Transverse colon (tissue), 4 donors: ENCODE results near the gene AURKAIP1. TPM values are rescaled to one million over a fixed set of nuclear protein-coding genes. Genes with fewer than 3 reads are reported as not detected.

Experiments used
- DNase-seq: peaks from one replicate; pipeline ENCODE4 v3.0.0-alpha.2; 2019
- H3K27ac ChIP-seq, 4 donors: fragments of 200-600 bp; sonication (generic); 2 replicates each; pipeline ENCODE4 v1.5.1; 2016 to 2018; ENCODE audit warnings: inconsistent platforms in 4 of 4
- H3K27me3 ChIP-seq: fragments of 200-600 bp; sonication (generic); 2 replicates; pipeline ENCODE4 v1.5.1; 2017; ENCODE audit warnings: inconsistent platforms
- H3K36me3 ChIP-seq, 4 donors: fragments of 200-600 bp; sonication (generic); 2 replicates each; pipeline ENCODE4 v1.5.1; 2017 to 2019; ENCODE audit warnings: inconsistent platforms in 4 of 4
- H3K4me1 ChIP-seq, 4 donors: fragments of 200-600 bp; sonication (generic); 2 replicates each; pipeline ENCODE4 v1.5.1; 2017 to 2020; ENCODE audit warnings: inconsistent platforms in 4 of 4
- H3K4me3 ChIP-seq, 4 donors: fragments of 200-600 bp; sonication (generic); 1 replicate in 1 of 4; 2 replicates in 3 of 4; pipeline versions ENCODE4 v1.5.1 to v1.6.1; 2017 to 2019; ENCODE audit warnings: inconsistent platforms in 4 of 4
- H3K9me3 ChIP-seq, 2 donors: fragments of 200-600 bp; sonication (generic); 2 replicates each; pipeline ENCODE4 v1.5.1; 2017 to 2019; ENCODE audit warnings: inconsistent platforms in 2 of 2
- CTCF ChIP-seq, 5 experiments: fragments of 200-600 bp in 3 of 5; fragments of 450-650 bp in 2 of 5; sonication (generic) in 3 of 5; IDR thresholded peaks; 1 replicate in 2 of 5; 2 replicates in 3 of 5; pipeline ENCODE4 v1.5.1; 2016 to 2017; ENCODE audit warnings: antibody characterized with exemption in 5 of 5, inconsistent platforms in 3 of 5, mild to moderate bottlenecking in 2 of 5, moderate library complexity in 1 of 5
- EP300 ChIP-seq: sonication (generic); formaldehyde crosslinking; IDR thresholded peaks from one replicate; pipeline ENCODE4 v1.6.1; 2017; ENCODE audit warnings: antibody characterized with exemption, low read depth
- POLR2A ChIP-seq: fragments of 450-650 bp; IDR thresholded peaks from one replicate; pipeline ENCODE4 v1.6.1; 2016; ENCODE audit warnings: antibody characterized with exemption, mild to moderate bottlenecking, moderate library complexity
- POLR2AphosphoS5 ChIP-seq, 3 donors: sonication (generic); formaldehyde crosslinking; IDR thresholded peaks; one replicate each; pipeline ENCODE4 v1.6.1; 2016; ENCODE audit warnings: antibody characterized with exemption in 3 of 3
- WGBS, 2 donors: methylation state at CpG; one replicate each; pipeline ENCODE4 v1.1.5; 2018; ENCODE audit warnings: low coverage in 1 of 2; 5-methylcytosine and 5-hydroxymethylcytosine counted together
- in situ Hi-C, 4 donors: fragments of 200-750 bp; cut with MboI; loops; one replicate each; pipeline versions ENCODE4 v1.15.0 to v1.15.1; 2017; ENCODE audit warnings: low sequenced_read_pairs in 3 of 4, low pct_ligation_motif_present in 1 of 4, low pct_unique_long_range_greater_than_20kb in 1 of 4
- intact Hi-C: fragments of 100-400 bp; cut with DNase I; formaldehyde crosslinking; loops from one replicate; pipeline ENCODE4 v1.15.1; 2023; ENCODE audit warnings: low total_unique reads
- total RNA-seq, 4 donors: library from RNA; depleted of rRNA; stranded (reverse); fragments of >200 nt; gene quantifications; one replicate each; pipeline ENCODE4 v1.1.0, GENCODE V29; 2016

The AURKAIP1 gene
- total RNA-seq, 4 donors from 2014 or later: 110 to 197 (median 167) TPM

DNA sequence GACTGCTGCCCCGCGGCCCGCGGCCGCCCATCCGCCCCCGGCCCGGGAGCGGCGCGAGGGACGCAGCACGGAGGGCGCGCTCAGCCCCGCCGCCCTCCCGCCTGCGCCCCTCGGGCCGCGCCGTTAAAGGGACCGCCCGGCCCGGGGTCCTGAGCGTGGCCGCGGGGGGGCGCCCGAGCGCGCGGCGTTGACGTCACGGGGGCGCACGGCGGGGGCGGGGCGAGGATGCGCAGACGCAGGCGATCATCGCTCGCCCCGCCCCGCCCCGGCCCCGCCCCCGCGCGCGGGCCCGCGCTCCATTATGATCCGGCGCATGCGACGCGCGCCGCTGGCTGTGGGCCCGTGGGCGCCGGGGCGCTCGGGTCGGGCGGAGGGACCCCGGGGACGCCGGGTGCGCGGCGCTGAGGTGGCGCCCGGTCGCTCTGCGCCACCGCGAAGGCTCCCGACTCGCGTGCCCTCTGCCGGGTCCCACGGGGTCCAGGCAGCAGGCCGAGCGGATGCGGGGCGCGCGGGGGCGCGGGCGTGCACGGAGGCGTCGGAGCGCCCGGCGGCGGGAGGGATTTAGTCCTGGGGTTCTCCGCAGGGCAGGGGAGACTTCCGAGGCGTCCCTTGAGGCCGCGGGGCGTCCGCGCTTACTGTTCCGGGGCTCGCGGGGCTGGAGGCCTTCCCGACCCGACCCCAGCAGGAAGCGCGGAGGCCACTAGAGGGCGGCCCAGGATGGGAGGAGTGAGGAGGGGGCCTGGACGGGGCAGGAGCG, 25.6 kb downstream of the AURKAIP1 start, which contains the start of gene DVL1:
DVL1 (minus strand) TSS at position 163 of the 757 bp plus-strand sequence. CDS start 353 bp downstream, outside the sequence.
- Histone ChIP-seq H3K9me3 (no peaks in the 10 kb centered on the region), H3K4me1 (peaks cover 38 to 59% (median 48%) of the 10 kb centered on the region in 4 donors), H3K36me3 (no peaks in the 10 kb centered on the region), H3K27ac (peak within 1 kb of the TSS; percentile 88 to 96 (median 92)), H3K4me3 (peak within 1 kb of the TSS; percentile 85 to 89 (median 88)), H3K27me3 (peaks cover 17% of the 10 kb centered on the region)
- in situ Hi-C loops: no loop called here
- DNase-seq: peak; percentile 70
- 2% methylated on average over 10 of the region's 122 CpGs; no CpG with 5 or more reads in 1 of the 2 donors for WGBS, 2 donors
- TF ChIP-seq POLR2A: no peak
- TF ChIP-seq EP300: no peak
- peak in 1 of 3 donors; percentile 14 for TF ChIP-seq POLR2AphosphoS5 (IDR thresholded peaks at IDR 0.05)
- TF ChIP-seq CTCF (IDR thresholded peaks at IDR 0.05): peak; percentile 36 to 69 (median 47)
- intact Hi-C loops: no loop called here

- DNase-seq: no peak
- Histone ChIP-seq H3K9me3 (no peaks in the 10 kb centered on the region), H3K4me1 (peaks cover 38 to 55% (median 44%) of the 10 kb centered on the region in 4 donors), H3K27me3 (peaks cover 9% of the 10 kb centered on the region), H3K36me3 (no peaks in the 10 kb centered on the region), H3K4me3 (peak overlapping the region; percentile 81 to 89 (median 86)), H3K27ac (peak overlapping the region; percentile 81 to 91 (median 87))
- 1% methylated on average over 88 of the region's 109 CpGs; no CpG with 5 or more reads in 1 of the 2 donors for WGBS, 2 donors
- intact Hi-C loops: no loop called here
- in situ Hi-C loops: no loop called here
- no peak for TF ChIP-seq POLR2A
- no peak for TF ChIP-seq EP300
- TF ChIP-seq POLR2AphosphoS5 (IDR thresholded peaks at IDR 0.05): no peak
- no peak for TF ChIP-seq CTCF (IDR thresholded peaks at IDR 0.05)
Measured at GRCh38 chr1:1348420-1349255, 26.4 kb downstream of the AURKAIP1 start.

DNA sequence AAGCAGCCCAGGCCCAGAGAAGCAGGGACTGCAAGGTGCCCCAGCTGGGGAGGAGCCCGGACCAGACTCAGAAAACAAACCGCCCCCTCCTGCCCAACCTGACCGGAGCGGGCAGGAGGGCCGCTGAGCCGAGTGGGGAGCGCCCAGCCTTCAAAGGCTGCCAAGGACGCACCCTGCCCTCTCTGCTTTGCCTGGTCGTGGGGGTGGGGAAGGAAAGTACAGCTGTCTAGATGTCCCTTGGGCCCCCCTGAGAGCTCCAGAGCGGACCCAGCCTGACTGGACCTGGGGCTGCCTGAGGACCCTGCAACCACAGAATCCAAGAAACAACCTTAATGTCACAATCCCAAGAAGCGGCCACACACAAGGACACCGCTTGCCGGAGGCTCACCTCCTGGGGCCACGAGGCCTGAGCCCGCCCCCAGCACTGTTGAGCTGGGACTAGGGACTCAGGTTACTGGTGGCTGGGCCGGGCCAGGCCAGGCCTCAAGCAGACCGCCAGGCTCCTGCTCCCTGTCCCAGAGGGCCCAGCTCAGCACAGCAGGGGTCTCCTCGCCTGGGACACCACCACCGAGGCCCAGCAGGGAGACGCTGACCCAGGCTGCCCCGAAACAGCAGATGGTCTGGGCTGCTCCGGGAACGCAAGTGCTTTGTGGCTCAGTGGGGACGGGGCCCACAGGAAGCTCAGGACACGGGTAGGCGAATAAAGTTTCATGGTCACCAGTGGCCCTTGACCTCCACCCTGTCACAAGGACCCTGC, 27.2 kb downstream of the AURKAIP1 start:
- WGBS, 2 donors: 25% methylated on average over 22 of the region's 26 CpGs; no CpG with 5 or more reads in 1 of the 2 donors
- Histone ChIP-seq H3K9me3 (no peaks in the 10 kb centered on the region), H3K36me3 (no peaks in the 10 kb centered on the region), H3K27ac (peak overlapping the region; percentile 81 to 91 (median 87)), H3K4me3 (peak overlapping the region; percentile 81 to 89 (median 86)), H3K27me3 (peaks cover 1% of the 10 kb centered on the region), H3K4me1 (peaks cover 34 to 49% (median 39%) of the 10 kb centered on the region in 4 donors)
- in situ Hi-C loops (no loop called here), intact Hi-C loops (no loop called here)
- DNase-seq: peak; percentile 82
- TF ChIP-seq POLR2A (peak; percentile 49), EP300 (no peak), CTCF (IDR thresholded peaks at IDR 0.05) (no peak), POLR2AphosphoS5 (IDR thresholded peaks at IDR 0.05) (peak in 1 of 3 donors; percentile 39)
